Stomach (tissue), 4 donors: ENCODE measurements around the gene PAOX.

ENCODE experiments used
- EP300 ChIP-seq: sonication (generic); formaldehyde crosslinking; IDR thresholded peaks from one replicate; pipeline ENCODE4 v1.6.1; 2017; ENCODE audit warnings: antibody characterized with exemption
- POLR2A ChIP-seq, 4 donors: fragments of 450-650 bp; IDR thresholded peaks; one replicate each; pipeline ENCODE4 v1.6.1; 2016; ENCODE audit warnings: antibody characterized with exemption in 4 of 4, control low read depth in 2 of 4, mild to moderate bottlenecking in 1 of 4, moderate library complexity in 1 of 4
- TF ChIP-seq, protein P1 (sequence below), 7 experiments: fragments of 450-650 bp in 4 of 7; fragments of 200-600 bp in 3 of 7; sonication (generic) in 3 of 7; IDR thresholded peaks; one replicate each; pipeline ENCODE4 v1.5.1; 2016 to 2019; ENCODE audit warnings: antibody characterized with exemption in 7 of 7, control low read depth in 2 of 7, mild to moderate bottlenecking in 1 of 7

DNA sequence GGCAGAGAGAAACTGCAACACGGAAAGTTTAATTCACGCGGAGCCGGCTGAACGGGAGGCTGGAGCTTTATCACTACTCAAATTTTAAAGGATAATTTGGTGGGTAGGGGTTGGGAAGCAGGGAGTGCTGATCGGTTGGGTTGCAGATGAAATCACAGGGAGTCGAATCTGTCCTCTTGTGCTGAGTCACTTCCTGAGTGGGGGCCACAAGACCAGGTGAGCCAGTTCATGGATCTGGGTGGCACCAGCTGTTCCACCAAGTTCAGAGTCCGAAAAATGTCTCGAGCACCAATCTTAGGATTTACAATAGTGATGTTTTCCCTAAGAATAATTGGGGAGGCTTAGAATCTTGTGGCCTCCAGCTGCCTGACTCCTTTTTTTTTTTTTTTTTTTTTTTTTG lies 35.5 kb upstream of the PAOX start:
- TF ChIP-seq POLR2A (IDR thresholded peaks at IDR 0.05) (no peak), EP300 (no peak)
- TF ChIP-seq, protein P1, sequence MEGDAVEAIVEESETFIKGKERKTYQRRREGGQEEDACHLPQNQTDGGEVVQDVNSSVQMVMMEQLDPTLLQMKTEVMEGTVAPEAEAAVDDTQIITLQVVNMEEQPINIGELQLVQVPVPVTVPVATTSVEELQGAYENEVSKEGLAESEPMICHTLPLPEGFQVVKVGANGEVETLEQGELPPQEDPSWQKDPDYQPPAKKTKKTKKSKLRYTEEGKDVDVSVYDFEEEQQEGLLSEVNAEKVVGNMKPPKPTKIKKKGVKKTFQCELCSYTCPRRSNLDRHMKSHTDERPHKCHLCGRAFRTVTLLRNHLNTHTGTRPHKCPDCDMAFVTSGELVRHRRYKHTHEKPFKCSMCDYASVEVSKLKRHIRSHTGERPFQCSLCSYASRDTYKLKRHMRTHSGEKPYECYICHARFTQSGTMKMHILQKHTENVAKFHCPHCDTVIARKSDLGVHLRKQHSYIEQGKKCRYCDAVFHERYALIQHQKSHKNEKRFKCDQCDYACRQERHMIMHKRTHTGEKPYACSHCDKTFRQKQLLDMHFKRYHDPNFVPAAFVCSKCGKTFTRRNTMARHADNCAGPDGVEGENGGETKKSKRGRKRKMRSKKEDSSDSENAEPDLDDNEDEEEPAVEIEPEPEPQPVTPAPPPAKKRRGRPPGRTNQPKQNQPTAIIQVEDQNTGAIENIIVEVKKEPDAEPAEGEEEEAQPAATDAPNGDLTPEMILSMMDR (IDR thresholded peaks at IDR 0.05), result no peak
